ENCODE data around the gene C13orf46. TPM values are rescaled to one million over a fixed set of nuclear protein-coding genes. Genes with fewer than 3 reads are reported as not detected.

Gene C13orf46
- total RNA-seq, 1 donor from 2014 or later: 4.1 TPM

- DNase-seq (ENCODE audit: extremely low read depth, low read depth, low spot score): no peak
These were observed 32.2 kb downstream of the C13orf46 start for GRCh38 chr13:113941571-113942191.

- DNase-seq (ENCODE audit: extremely low read depth, low read depth, low spot score): no peak
These were observed 34.0 kb downstream of the C13orf46 start for GRCh38 chr13:113939944-113940297.

- DNase-seq (ENCODE audit: extremely low read depth, low read depth, low spot score): no peak
These were observed 34.5 kb downstream of the C13orf46 start for GRCh38 chr13:113939129-113939943.

- no peak for DNase-seq (ENCODE audit: extremely low read depth, low read depth, low spot score)
These were observed 35.2 kb downstream of the C13orf46 start for GRCh38 chr13:113938716-113939115.

GRCh38 chr13:113938246-113938645, 35.6 kb downstream of the C13orf46 start:
- DNase-seq (ENCODE audit: extremely low read depth, low read depth, low spot score): no peak

GRCh38 chr13:113937527-113938180, 36.2 kb downstream of the C13orf46 start:
- no peak for DNase-seq (ENCODE audit: extremely low read depth, low read depth, low spot score)

GRCh38 chr13:113937073-113937472, 36.8 kb downstream of the C13orf46 start:
- no peak for DNase-seq (ENCODE audit: extremely low read depth, low read depth, low spot score)

- no peak for DNase-seq (ENCODE audit: extremely low read depth, low read depth, low spot score)
These were observed 37.5 kb downstream of the C13orf46 start for GRCh38 chr13:113936166-113936965.

- DNase-seq (ENCODE audit: extremely low read depth, low read depth, low spot score): no peak
These were observed 38.7 kb downstream of the C13orf46 start for GRCh38 chr13:113935001-113935844.

- no peak for DNase-seq (ENCODE audit: extremely low read depth, low read depth, low spot score)
These were observed 39.3 kb downstream of the C13orf46 start for GRCh38 chr13:113934576-113934975.

- DNase-seq (ENCODE audit: extremely low read depth, low read depth, low spot score): no peak
These were observed 40.0 kb downstream of the C13orf46 start for GRCh38 chr13:113933901-113934300.

- DNase-seq (ENCODE audit: extremely low read depth, low read depth, low spot score): no peak
These were observed 41.9 kb downstream of the C13orf46 start for GRCh38 chr13:113931841-113932459.

GRCh38 chr13:113930671-113931637, 42.9 kb downstream of the C13orf46 start:
- DNase-seq (ENCODE audit: extremely low read depth, low read depth, low spot score): no peak

GRCh38 chr13:113929628-113930615, 44.0 kb downstream of the C13orf46 start:
- DNase-seq (ENCODE audit: extremely low read depth, low read depth, low spot score): no peak

- no peak for DNase-seq (ENCODE audit: extremely low read depth, low read depth, low spot score)
These were observed 44.9 kb downstream of the C13orf46 start for GRCh38 chr13:113928685-113929627.

All from glomerular endothelial cell (primary cell).